NCI-H146 treated with DMSO at 0.1 percent for 48 hours (cell line): ENCODE results near the gene TMTC2.
"Not testable (repeated sequence)": the region's sequence is repeated elsewhere in the genome, so short reads cannot be mapped to it uniquely, and the experiment has no call there.

Experiments used
- DNase-seq: peaks from one replicate; lab custom pipeline; 2025; ENCODE audit not compliant: unreplicated experiment; lab: John Stamatoyannopoulos, UW

TMTC2 gene

DNA sequence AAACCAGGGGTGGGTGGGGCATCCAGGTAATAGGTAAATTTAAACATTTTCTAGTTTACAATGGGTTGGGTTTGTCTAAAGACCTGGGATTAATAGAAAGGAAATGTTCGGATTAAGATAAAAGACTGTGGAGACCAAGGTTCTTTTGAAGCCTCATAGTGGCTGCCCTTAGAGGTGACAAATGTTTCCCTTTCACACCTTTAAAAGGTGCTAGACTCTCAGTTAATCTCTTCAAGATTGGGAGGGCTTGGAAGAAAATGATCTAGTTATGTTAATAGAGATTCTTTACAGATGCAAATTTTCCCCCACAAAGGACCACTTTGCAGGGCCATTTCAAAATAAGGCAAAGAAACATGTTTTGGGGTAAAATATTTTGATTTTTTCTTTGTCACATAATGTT is 39.0 kb downstream of the TMTC2 start:
- no peak for DNase-seq

DNA sequence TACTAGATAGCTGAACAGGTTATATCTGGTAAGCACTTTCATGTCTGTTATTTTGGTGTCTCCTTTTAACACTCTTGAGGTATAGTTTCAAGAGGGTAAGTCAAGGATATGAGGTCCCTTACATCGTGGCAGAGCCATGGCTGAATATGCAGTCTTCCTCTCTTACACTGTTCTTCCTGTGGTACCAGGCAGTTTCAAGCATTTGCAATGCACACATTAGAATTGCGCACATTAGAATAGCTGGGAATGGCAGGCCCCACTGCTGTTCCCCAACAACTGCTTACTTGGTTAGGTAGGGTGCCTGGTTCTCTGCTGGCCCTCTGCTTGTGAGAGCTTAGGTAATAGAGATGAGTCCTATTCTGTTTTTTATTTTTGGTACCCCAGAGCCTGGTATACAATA is 41.2 kb downstream of the TMTC2 start:
- no peak for DNase-seq

DNA sequence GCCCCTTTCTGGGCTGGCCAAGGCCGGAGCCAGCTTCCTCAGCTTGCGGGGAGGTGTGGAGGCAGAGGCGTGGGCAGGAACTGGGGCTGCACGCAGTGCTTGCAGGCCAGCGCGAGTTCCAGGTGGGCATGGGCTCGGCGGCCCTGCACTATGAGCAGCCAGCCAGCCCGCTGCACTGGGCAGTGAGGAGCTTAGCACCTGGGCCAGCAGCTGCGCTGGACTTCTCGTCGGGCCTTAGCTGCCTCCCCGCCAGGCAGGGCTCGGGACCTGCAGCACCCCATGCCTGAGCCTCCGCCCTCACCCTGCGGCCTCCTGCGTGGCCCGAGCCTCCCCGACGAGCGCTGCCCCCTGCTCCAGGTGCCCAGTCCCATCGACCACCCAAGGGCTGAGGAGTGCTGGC is 42.0 kb downstream of the TMTC2 start:
- DNase-seq, result no peak

DNA sequence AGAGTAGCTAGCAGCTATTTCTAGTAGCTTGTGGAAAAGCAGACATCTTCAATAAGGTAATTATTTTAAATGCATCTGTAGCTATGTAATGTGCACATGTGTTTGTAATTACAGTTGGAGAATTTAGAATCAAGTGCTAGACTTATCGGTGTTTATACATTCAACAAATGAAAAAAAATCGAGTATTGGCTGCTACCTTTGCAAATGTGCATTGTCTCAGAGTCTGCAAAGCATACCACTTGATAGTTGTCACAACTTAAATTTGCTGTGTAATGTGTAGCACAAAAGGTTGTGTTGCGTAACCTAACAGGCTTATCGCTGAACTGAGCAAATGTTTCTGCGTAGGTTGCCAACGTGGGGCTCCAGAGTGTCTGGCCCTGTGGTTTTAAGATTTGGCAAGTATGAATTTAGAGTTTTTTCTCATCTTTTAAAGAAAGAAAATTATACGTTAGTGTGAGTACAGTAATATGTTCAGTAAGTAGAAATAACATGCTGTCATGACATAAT is 44.3 kb downstream of the TMTC2 start:
- no peak for DNase-seq

DNA sequence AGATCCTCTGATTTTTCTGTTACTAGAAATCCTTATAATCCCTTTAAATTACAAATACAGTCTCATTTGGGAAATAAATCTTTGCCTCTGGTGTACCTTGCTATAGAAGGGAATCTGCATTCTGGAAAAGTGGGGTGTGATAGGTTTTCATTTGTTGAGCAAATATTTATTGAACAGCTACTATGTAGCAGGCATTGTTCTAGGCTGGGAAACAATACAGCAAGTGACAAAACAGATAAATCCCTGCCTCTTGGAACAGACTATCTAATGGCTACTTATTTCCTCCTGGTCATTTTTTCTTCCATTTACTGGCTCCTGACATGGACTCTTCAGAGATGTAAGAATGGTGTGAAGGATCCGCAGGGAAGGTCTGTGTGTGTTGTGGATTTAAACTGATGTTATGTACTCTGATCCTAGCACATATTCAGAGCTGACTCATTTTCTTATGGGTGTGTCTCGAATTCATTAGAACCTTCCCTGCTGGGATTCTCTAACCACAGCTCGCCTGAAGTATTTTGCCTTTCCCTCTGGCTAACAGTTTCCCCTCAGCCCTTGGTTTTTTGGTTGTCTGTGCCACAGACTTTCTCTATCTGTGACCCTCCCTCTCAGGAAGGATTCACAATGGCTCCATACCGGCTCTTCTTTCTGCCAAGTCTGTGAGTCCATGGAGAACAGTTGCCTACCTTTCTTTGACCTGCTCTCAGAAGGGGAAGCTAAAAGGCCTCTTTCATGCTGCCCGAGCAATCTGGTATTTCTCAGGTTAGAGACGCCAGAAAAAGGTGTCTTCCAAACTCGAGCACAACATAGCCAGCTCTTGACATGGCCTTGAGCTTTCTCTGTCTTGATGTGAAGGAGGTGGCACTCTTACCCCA is 53.7 kb downstream of the TMTC2 start:
- DNase-seq, result no peak

DNA sequence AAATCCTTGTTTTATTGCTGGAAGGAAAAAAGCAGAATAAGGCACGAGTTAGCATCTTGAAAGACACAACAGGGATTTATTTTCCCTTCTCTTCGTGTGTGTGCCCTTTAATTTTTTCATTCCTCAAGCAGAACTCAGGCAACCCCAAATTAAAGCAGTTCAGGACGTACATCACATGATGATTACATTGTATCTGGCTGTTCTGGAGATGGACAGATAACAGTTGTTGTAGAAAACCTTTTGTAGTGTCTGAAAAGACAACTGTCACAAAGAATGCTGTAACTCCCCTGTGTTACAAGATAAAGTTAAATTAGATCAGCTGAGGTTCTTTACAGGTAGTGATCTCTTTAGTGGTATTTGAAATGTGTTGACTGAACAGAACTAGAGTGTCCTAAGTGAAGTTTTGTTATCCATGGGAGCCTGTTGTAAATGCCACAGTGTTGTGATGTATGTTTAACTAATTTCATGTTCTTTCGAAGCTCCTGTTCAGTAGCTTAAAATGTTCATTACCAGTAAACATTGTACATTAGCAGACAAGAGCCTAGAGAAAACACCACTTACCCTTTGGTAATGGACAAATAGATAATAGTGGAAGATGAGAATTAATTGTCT is 58.5 kb downstream of the TMTC2 start:
- peak; percentile 10 for DNase-seq

DNA sequence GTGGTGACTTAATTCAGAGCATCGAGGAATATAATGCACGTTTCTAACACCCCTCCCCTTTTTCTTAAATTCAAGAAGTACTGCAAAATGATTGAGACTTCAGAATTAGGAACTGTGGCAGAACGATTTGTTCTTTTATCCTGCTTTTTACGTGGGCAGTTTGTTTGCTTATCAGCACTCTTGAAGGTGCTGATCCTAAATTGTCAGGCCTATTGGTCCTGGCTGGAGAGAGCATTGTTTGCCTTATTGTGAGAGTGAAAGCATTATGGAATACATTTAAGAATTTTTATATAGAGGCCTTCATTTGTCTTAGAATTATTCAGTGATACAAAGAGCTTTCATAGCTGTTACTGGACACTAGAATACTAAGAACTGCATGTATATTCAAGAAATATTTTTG is 59.1 kb downstream of the TMTC2 start:
- DNase-seq, result peak; percentile 27

DNA sequence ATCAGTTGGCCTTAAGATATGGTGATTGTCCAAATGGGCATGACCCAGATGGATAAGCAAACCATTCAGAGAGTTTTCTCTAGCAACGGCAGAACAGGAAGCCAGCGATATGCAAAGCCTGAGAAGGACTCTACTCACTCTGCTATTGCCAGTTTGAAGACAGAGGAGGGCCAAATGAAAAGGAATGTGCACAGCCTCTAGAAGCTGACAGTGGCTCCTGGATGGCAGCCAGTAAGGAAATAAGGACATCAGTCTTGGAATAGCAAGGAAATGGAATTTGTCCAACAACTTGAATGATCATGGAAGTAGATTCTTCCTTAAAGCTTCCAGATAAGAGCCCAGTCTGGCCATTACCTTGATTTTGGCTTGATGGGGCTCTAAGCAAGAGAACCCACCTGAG is 60.0 kb downstream of the TMTC2 start:
- DNase-seq, result no peak

DNA sequence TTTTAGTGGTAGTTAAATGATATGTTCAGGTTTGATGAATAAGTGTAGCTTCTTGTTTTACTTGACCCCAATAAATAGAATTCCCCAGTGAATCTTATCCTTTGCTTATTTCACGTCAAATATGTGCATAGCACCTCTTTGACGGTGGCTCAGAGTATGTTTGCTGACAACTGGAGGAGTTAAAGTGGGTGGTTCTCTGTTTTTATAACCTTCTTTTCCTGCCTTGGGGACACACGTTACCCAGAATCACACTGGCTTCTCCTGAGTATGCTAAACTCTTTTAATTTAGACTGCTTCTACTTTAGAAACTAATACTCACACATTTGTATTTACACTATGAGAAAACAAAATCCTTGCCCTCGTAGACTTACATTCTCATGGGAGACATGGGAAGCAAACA is 62.3 kb downstream of the TMTC2 start:
- no peak for DNase-seq

DNA sequence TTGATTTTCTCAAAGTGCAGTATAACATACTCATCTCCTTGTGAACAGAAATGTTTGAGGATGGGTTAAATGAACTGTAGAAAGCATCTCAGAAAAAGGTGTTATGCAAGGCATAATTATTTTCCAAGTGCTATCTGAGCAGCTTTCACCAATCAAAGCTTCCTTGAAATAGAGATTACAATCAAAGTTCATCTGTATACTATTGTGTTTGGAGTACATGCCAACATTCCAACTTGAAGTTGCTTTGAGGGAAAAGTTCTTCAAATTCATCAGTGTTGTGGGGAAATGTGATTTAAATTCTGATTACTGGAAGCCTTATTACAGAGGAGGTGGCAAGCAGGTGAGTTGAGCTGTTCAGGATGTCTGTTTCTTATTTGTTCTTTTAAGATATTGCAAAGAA is 68.2 kb downstream of the TMTC2 start:
- DNase-seq, result no peak

DNA sequence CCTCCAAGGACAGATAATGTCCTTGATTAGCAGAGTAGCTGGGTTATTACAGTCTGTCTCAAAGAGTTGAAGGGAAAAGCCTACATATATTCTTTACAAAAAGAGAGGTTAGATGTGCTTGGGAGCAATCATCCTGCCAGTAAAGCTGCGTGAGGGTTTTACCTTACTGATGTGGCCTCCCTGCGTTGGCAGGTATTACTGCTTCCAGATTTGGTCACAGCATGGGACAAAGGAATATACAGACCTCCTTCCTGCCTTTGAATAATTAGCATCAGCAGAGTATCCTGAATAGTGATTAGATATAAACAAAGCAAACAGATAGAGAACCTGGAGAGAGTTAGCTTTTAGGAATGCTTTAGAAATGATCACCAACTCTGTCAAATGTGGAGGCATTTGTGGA is 69.6 kb downstream of the TMTC2 start:
- no peak for DNase-seq

DNA sequence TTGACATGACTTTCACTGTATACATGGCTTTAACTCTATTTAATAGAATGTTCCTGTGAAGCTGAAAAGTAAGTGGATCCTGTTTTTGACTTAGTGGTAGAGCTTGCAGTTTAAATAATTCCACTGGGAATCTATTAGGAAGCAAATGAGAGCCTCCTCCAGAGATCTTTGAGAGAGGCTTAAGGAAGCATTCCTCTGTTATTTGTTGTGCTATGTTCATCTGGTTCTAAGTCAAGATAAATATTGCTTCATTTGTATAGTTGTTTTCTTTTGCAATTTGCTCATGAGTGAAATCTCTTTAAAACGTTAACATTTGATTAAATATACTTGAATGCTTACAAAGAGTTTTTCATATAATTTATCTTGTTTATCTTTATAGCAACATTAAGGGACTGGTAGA is 70.4 kb downstream of the TMTC2 start:
- no peak for DNase-seq

DNA sequence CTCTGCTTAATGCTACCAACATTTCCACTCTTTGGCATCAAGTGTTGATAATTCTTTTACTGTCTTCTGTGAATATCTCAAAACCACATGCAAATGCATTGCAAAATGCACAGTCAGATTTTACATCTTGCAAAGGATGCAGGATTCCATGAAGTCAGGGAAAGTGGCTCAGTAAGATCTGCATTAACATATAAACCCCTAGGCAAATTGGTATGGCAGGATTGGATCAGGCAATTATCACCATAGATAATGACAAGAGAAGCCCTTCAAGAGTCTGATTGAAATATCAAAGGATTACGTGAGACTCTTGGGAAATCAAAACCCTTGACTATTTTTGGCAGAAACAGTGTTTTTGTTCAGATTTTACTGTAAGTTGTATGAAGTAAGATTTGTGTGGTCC is 71.0 kb downstream of the TMTC2 start:
- DNase-seq, result no peak

DNA sequence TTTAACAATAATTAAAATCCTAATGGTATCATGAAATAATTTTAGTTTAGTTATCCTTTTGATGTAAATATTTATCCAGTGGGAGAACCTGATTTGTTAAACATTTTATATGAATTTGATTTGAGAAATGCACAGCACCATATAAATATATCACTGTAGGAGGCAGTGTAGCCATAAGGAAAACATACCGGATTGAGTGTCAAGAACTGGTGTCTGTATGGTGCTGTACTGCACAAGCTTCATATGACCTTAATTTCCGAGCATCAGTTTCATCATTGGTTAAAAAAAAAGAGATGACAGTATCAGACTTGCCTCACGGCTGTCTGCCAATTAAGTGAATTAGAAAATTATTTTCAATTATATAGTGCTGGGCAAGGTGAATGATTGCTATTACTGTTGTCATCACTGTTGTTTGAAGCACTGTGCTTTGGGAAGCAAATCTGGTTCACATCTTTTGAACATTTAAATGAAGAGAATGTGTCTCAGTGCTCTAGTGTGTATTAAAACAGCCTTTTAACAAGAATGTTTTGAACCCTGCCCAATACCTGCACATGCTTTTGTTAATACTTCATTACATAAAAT is 72.1 kb downstream of the TMTC2 start:
- DNase-seq, result peak; percentile 4

DNA sequence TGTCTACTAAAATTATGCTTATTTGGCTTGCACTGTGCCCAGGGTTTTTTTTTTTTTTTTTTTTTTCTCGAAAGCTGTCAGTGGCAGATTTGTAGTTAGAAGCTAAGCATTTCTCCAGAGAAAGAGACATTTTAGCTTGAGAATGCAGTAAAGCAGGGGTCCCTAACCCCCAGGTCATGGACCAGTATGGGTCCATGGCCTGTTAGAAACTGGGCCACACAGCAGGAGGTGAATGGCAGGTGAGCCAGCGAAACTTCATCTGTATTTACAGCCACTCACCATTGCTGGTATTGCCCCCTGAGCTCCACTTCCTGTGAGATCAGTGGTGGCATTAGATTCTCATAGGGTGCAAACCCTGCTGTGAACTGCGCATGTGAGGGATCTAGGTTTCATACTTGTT is 73.7 kb downstream of the TMTC2 start:
- DNase-seq, result no peak

DNA sequence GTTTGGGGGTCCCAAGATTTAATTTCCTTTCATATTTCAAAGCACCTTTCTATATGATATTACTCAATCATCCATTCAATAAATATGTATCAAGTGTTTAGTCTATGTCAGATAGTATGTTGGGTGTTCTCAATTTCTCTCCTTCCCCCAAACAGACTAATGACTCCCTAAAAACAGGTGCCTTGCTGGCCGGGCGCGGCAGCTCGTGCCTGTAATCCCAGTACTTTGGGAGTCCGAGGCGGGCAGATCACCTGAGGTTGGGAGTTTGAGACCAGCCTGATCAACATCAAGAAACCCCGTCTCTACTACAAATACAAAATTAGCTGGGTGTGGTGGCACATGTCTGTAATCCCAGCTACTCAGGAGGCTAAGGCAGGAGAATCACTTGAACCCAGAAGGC is 78.5 kb downstream of the TMTC2 start:
- DNase-seq, result not testable (repeated sequence)

DNA sequence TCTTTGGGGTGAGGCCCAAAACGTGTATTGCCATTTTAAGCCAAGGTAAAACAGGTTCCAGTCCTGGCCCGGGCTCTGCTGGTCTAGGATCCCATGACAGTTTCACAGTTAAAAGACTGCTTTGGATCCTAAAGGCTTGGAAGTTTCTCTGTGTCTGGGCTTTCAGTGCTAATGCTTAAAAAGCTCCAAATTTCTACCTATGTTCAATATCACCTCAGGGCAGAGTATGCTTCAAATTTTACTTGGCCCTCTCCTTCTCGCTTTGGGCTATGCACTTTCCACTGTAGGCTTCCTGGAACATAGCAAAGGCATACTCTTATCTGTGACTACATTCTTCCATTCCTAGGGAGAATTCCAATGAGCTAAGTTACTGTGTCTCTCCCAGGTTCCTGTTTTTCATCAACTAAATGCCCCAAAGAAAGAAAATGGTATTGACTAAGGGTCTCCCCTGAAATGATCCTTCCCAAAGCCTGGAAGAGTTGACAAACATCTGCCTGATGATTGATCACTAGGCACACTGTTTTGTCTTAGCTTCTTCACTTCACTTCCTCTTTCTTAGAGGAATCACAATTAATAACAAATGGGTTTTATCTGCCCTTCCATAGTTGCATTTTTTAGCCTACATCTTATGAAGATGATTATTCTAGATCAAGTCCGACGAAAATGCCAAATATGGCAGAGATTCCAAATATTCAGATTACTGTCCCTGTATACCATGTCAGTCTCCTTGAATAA is 79.4 kb downstream of the TMTC2 start:
- no peak for DNase-seq

DNA sequence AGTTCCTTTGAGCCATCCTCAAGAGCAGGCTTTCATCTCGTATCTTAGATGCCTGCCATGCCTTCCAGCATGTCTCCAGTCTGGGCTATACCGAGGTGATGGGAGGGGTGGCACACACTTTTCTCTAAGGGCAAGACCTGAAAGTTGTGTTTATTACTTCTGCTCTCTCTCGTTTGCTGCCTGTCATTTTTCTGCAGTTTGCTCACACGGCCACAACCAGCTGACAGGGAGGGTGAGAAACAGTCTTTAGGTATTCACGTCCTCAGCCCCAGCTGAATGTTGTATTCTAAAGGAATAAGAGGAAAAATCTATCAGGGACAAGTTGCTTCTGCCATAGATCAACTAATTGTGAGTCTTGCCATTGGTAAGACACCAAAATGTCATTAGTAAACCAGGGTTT is 88.0 kb downstream of the TMTC2 start:
- no peak for DNase-seq

DNA sequence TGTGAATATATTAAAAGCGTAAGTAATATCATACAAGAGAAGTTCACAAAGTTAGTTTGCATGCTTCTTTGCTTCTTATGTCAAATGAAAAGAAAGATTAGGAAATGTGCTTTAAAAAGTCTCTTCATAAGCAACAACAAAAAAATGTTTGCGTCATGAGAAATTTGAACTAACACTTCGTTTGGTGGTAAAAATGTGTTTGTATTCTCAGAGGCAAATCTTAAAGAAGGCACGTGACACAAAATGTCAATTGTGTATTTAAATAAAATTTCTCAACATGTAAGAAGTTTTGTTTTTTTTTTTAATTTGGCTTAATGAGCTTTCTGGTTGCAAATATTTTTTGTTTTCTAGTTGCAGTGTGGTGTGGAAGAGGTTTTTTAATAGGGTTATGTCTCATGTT is 93.8 kb downstream of the TMTC2 start:
- DNase-seq, result no peak

DNA sequence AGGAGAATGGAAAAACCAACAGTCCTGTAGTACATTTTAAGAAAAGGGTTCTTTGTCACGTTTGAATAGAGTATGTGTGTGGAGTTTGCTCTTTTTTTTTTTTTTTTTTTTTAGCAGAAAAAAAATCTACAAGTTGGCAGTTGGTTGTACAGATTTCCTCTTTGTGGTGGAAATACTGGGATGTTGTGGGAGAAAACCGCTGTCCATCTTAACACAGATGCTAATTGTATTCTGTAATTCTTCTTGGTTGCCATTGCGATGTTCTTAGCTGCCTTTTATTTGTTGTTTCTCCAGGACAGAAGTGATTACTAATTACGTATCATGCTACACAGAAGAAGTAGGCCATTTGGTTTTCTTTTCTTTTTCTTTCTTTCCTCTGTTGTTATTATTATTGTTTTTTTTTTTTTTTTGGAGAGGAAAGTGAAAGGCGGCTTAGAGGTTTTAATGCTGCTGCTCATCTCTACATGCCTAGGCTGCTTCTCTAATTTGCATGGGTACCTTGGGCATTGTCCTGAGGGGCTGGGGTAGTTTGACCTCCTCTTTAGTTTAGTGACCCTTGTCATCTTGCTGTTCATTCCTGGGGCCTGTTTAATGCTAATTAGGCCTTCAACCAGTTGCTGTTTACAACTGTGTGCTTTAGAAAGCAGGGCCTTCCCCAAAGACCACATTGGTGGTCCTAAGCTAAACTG is 94.7 kb downstream of the TMTC2 start:
- no peak for DNase-seq

DNA sequence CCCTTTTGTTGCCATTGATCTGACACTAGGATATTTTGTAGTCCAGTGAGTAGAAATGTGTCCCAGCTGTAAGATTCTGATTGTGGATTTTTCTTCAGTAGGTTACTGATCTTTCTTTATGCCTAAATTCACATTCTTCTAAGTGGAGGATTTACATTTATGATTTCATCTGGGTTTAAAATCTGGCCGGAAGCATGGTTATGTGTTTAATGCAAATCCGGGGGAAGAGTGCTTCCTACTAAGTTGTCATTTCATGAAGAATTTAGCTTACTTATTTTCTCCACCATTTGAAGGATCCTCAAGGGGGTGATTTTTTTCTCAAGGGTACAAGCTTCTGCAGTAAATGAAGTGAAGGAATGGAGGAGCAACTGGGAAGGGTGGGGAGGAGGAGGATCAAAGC is 96.7 kb downstream of the TMTC2 start:
- no peak for DNase-seq
